ENCODE data around the gene C2CD3. TPM values are rescaled to one million over a fixed set of nuclear protein-coding genes. Genes with fewer than 3 reads are reported as not detected.

Gene C2CD3, protein sequence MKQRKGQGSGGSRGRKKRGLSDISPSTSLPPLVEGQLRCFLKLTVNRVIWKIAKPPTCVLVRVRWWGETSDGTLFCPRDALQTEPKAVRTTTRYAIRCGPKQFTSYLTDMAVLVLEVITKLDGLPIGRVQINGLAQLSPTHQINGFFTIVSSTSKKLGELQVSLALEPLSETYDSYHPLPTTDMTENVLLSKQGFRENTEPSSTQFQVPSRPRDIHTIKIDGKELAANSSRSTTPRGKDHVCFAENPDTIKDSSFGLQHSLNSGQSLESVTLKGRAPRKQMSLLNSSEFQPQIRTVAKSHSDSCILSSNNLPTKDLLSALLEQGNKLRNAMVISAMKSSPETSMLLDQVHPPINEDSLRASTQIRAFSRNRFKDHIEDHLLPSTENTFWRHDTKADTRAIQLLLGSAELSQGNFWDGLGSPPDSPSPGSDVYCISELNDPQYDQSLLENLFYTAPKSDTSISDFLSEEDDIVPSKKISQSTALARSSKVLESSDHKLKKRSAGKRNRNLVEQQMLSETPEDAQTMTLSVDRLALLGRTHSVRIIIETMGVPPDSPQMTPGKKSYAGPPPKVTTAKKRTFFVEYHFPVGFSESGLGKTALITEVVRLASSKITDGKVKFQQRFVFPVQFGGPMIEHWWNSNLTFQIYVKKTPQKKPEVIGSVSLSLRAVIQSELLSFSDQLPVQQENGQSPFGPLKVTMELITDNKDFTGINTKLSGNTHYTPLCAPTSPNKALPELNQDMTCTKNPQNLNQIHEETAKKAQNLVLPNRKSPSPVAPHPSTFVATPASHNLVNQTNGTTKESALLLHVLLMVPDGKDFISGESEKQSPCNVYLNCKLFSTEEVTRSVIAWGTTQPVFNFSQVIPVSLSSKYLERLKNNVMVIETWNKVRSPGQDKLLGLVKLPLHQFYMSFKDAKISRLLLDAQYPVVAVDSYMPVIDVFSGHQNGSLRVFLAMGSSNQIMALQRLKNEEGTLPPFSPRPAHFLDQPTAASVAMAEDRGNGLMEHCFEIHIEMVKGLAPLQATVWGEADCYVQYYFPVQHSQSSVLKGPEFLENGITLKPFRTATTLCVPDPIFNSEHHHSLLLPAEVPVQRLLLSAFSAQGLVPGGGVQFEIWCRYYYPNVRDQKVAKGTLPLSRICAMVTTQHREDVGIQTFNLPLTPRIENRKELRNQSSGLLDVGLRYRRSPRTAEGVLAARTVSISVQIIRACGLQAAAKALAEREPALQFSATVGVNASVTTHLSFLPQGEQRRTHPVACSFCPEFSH (N-terminal part only)
- 12.2 and 14.7 TPM in 2 replicates for total RNA-seq

DNA sequence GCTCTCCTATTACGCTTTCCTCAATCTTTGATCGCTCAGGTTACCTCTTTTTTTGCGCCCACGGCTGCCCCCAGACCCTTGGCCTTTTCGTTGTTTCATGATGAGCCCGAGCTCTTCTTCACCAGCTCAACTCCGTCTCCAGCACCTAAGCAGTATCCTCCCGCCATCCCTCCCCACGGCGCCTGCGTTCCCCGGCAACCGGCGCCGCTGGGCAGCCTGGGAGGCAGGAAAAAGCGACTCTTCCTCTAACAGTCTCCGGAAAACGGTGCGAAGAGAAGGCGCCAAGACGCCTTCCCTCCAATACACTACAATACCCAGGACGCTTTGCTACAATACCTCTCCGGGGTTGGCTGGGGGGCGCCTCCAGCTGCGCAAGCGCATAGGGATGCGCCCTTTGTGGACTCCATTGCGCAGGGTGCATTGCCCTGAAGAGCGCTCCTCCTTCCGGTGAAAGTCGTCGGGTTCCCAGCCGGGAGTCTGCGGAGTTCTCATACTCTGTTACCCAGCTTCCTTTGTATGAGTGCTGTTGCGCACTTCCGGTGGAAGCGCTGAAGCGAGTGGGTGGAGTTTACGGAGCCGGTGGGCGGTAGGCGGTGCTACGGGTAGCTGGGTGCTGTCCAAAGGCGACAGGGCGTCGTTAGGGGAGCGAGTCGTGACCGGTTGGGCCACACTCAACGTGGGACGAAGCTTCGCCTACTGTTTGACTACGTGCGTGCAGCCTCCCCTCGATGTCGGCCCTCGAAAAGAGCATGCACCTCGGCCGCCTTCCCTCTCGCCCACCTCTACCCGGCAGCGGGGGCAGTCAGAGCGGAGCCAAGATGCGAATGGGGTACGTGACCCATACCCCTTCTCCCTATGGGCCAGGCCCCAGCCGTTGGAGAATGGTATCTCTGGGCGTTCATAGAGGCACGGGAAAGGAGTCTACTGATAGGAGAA, at the start of gene C2CD3, which contains the start of gene PPME1:
C2CD3 (minus strand) TSS at position 309 of the 936 bp plus-strand sequence; CDS start at position 99, 210 bp downstream.
PPME1 (plus strand) TSS at position 596 of the 936 bp plus-strand sequence; CDS start at position 729, 133 bp downstream.
- TF ChIP-seq, protein P1, sequence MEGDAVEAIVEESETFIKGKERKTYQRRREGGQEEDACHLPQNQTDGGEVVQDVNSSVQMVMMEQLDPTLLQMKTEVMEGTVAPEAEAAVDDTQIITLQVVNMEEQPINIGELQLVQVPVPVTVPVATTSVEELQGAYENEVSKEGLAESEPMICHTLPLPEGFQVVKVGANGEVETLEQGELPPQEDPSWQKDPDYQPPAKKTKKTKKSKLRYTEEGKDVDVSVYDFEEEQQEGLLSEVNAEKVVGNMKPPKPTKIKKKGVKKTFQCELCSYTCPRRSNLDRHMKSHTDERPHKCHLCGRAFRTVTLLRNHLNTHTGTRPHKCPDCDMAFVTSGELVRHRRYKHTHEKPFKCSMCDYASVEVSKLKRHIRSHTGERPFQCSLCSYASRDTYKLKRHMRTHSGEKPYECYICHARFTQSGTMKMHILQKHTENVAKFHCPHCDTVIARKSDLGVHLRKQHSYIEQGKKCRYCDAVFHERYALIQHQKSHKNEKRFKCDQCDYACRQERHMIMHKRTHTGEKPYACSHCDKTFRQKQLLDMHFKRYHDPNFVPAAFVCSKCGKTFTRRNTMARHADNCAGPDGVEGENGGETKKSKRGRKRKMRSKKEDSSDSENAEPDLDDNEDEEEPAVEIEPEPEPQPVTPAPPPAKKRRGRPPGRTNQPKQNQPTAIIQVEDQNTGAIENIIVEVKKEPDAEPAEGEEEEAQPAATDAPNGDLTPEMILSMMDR (IDR thresholded peaks at IDR 0.05; ENCODE audit: insufficient read depth, low read length, poor library complexity, severe bottlenecking): peak; percentile 49
- Histone ChIP-seq H3K36me3 (ENCODE audit: control insufficient read depth, insufficient read depth, low read length) (no peaks in the 10 kb centered on the region), H3K4me3 (ENCODE audit: low read depth, low read length) (peak within 1 kb of the TSS; percentile 91), H3K27me3 (ENCODE audit: control insufficient read depth, insufficient read depth, low read length) (no peaks in the 10 kb centered on the region)
- DNase-seq (ENCODE audit: low read depth): peak; percentile 99

- Histone ChIP-seq H3K4me3 (ENCODE audit: low read depth, low read length) (no peak overlapping the region), H3K27me3 (ENCODE audit: control insufficient read depth, insufficient read depth, low read length) (no peaks in the 10 kb centered on the region), H3K36me3 (ENCODE audit: control insufficient read depth, insufficient read depth, low read length) (no peaks in the 10 kb centered on the region)
- TF ChIP-seq, protein P1 (IDR thresholded peaks at IDR 0.05; ENCODE audit: insufficient read depth, low read length, poor library complexity, severe bottlenecking): no peak
- no peak for DNase-seq (ENCODE audit: low read depth)
Measured at GRCh38 chr11:74220376-74220775, 49.6 kb upstream of the C2CD3 start.

- no peak for DNase-seq (ENCODE audit: low read depth)
- TF ChIP-seq, protein P1 (IDR thresholded peaks at IDR 0.05; ENCODE audit: insufficient read depth, low read length, poor library complexity, severe bottlenecking): no peak
- Histone ChIP-seq H3K27me3 (ENCODE audit: control insufficient read depth, insufficient read depth, low read length) (no peaks in the 10 kb centered on the region), H3K4me3 (ENCODE audit: low read depth, low read length) (no peak overlapping the region), H3K36me3 (ENCODE audit: control insufficient read depth, insufficient read depth, low read length) (no peaks in the 10 kb centered on the region)
Measured at GRCh38 chr11:74212533-74212932, 41.7 kb upstream of the C2CD3 start.

- Histone ChIP-seq H3K27me3 (ENCODE audit: control insufficient read depth, insufficient read depth, low read length) (no peaks in the 10 kb centered on the region), H3K4me3 (ENCODE audit: low read depth, low read length) (no peak overlapping the region), H3K36me3 (ENCODE audit: control insufficient read depth, insufficient read depth, low read length) (no peaks in the 10 kb centered on the region)
- DNase-seq (ENCODE audit: low read depth): peak; percentile 26
- TF ChIP-seq, protein P1 (IDR thresholded peaks at IDR 0.05; ENCODE audit: insufficient read depth, low read length, poor library complexity, severe bottlenecking): no peak
Measured at GRCh38 chr11:74208507-74208906, 37.7 kb upstream of the C2CD3 start.
